ENCODE results near the gene ZNF202.

DNA sequence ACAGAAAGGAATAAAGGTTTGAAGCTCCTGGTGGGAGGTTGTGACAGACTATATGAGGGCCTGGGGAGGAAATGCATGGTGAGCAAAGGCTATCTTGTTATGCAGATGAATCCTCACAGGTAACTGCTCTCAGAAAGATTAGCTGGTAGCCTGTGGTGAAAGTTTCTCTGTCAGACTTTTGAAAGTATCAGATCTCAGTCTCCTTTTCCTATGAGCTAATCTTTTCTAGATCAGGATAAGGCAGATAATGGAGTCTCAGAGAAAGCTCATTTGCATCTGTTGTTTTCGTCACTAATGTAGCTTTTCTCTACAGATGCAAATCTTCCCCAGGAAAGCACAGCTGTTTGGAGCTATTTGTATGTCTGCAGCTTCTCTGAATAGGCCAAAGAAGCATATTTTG is 33.8 kb upstream of the ZNF202 start:
- TF ChIP-seq, protein P1, sequence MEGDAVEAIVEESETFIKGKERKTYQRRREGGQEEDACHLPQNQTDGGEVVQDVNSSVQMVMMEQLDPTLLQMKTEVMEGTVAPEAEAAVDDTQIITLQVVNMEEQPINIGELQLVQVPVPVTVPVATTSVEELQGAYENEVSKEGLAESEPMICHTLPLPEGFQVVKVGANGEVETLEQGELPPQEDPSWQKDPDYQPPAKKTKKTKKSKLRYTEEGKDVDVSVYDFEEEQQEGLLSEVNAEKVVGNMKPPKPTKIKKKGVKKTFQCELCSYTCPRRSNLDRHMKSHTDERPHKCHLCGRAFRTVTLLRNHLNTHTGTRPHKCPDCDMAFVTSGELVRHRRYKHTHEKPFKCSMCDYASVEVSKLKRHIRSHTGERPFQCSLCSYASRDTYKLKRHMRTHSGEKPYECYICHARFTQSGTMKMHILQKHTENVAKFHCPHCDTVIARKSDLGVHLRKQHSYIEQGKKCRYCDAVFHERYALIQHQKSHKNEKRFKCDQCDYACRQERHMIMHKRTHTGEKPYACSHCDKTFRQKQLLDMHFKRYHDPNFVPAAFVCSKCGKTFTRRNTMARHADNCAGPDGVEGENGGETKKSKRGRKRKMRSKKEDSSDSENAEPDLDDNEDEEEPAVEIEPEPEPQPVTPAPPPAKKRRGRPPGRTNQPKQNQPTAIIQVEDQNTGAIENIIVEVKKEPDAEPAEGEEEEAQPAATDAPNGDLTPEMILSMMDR (IDR thresholded peaks at IDR 0.05) = no peak
- TF ChIP-seq POLR2A (IDR thresholded peaks at IDR 0.05) = no peak

All from testis (tissue), 2 donors.